Lung (tissue), 12 donors: ENCODE results near the gene CACNA1I. TPM values are rescaled to one million over a fixed set of nuclear protein-coding genes. Genes with fewer than 3 reads are reported as not detected.
A peak's percentile ranks its signal among the peaks of the same experiment; 100 is the strongest.

Source experiments
- ATAC-seq: fragments of 200-7000 bp; cut with Tn5 transposase; one replicate; pipeline ENCODE4 v1.9.1; 2020; ENCODE audit warnings: moderate number of reproducible peaks; ENCODE audit not compliant: insufficient read depth, low FRiP score
- DNase-seq, 3 donors: peaks; one replicate each; pipeline ENCODE4 v3.0.0-alpha.2; 2013 to 2017
- H3K27ac ChIP-seq, 2 donors: one replicate each; pipeline ENCODE4 v1.5.1; 2013; ENCODE audit warnings: mild to moderate bottlenecking in 2 of 2, moderate library complexity in 2 of 2, control low read depth in 1 of 2, inconsistent platforms in 1 of 2, low read depth in 1 of 2, low read length in 1 of 2
- H3K27me3 ChIP-seq, 3 donors: one replicate each; pipeline ENCODE4 v1.5.1; 2013; ENCODE audit warnings: low read length in 2 of 3; ENCODE audit not compliant: control insufficient read depth in 3 of 3, insufficient read depth in 3 of 3
- H3K36me3 ChIP-seq, 4 donors: one replicate each; pipeline ENCODE4 v1.5.1; 2013; ENCODE audit warnings: low read length in 4 of 4, mild to moderate bottlenecking in 1 of 4, moderate library complexity in 1 of 4; ENCODE audit not compliant: control insufficient read depth in 4 of 4, insufficient read depth in 4 of 4
- H3K4me1 ChIP-seq, 5 donors: one replicate each; pipeline ENCODE4 v1.5.1; 2013; ENCODE audit warnings: low read length in 5 of 5, mild to moderate bottlenecking in 2 of 5, moderate library complexity in 1 of 5; ENCODE audit not compliant: control insufficient read depth in 5 of 5, insufficient read depth in 5 of 5
- H3K4me3 ChIP-seq: one replicate; pipeline ENCODE4 v1.5.1; 2013; ENCODE audit warnings: mild to moderate bottlenecking, control low read depth, moderate library complexity
- H3K9ac ChIP-seq, 2 donors: one replicate each; pipeline ENCODE4 v1.5.1; 2013; ENCODE audit warnings: low read length in 2 of 2, control low read depth in 1 of 2; ENCODE audit not compliant: insufficient read depth in 1 of 2
- H3K9me3 ChIP-seq, 4 donors: one replicate each; pipeline ENCODE4 v1.5.1; 2013; ENCODE audit warnings: low read length in 3 of 4, mild to moderate bottlenecking in 1 of 4, moderate library complexity in 1 of 4; ENCODE audit not compliant: control insufficient read depth in 4 of 4, insufficient read depth in 3 of 4
- WGBS, 2 donors: extraction: QIAGEN DNeasy Blood & Tissue Kit; methylation state at CpG; one replicate each; pipeline ENCODE4 v1.1.7; 2013; 5-methylcytosine and 5-hydroxymethylcytosine counted together
- polyA plus RNA-seq, 2 donors: library from polyadenylated mRNA; stranded (reverse); fragments of 200-250 nt; gene quantifications; one replicate each; pipeline ENCODE4 v1.2.1, GENCODE V29; 2013
- total RNA-seq, 2 donors: library from RNA; depleted of rRNA in 1 of 2; stranded (reverse); fragments of >200 nt in 1 of 2; gene quantifications; one replicate each; pipeline ENCODE4 v1.2.1, GENCODE V29; 2014 to 2021
- TF ChIP-seq, protein P1 (sequence below): IDR thresholded peaks from 2 replicates; pipeline ENCODE4 v1.5.1; 2012; ENCODE audit warnings: mild to moderate bottlenecking; ENCODE audit errors: control extremely low read depth, extremely low read depth
- donor health status: control.
- donor health status: control.
- donor health status: Bipolar disorder and iron deficiency.
- donor health status: healthy.
- donor health status: DM: yes; HTN: yes; CAD: no.

The CACNA1I gene
- total and polyA plus RNA-seq, 4 donors: 0.07 to 0.22 (median 0.16) TPM

DNA sequence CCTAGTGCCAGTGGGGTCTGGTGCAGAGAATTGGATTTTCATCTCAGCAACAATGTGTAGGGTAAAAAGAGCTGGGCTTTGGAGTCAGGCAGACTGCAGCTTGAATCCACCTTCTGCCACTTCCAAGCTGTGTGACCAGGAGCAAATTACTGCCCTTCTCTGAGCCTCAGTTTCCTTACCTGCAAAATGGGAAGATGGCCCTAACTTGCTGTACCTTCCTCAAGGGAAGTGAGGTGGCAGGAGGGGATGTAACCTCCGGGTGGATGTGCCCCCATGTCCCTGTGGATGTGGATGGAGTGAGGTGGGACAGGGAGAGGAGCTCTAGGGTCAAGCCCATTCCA is 90.9 kb downstream of the CACNA1I start:
- no peak overlapping the region for H3K27ac ChIP-seq
- TF ChIP-seq, protein P1, sequence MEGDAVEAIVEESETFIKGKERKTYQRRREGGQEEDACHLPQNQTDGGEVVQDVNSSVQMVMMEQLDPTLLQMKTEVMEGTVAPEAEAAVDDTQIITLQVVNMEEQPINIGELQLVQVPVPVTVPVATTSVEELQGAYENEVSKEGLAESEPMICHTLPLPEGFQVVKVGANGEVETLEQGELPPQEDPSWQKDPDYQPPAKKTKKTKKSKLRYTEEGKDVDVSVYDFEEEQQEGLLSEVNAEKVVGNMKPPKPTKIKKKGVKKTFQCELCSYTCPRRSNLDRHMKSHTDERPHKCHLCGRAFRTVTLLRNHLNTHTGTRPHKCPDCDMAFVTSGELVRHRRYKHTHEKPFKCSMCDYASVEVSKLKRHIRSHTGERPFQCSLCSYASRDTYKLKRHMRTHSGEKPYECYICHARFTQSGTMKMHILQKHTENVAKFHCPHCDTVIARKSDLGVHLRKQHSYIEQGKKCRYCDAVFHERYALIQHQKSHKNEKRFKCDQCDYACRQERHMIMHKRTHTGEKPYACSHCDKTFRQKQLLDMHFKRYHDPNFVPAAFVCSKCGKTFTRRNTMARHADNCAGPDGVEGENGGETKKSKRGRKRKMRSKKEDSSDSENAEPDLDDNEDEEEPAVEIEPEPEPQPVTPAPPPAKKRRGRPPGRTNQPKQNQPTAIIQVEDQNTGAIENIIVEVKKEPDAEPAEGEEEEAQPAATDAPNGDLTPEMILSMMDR: no peak
- peaks cover 0 to 13% (median 3%) of the 10 kb centered on the region in 5 donors for H3K4me1 ChIP-seq
- no peaks in the 10 kb centered on the region for H3K9me3 ChIP-seq
- ATAC-seq (no peak), DNase-seq (no peak)
- no peaks in the 10 kb centered on the region for H3K36me3 ChIP-seq
- H3K9ac ChIP-seq: no peak overlapping the region
- peaks cover 0 to 42% (median 25%) of the 10 kb centered on the region in 3 donors for H3K27me3 ChIP-seq
- 38 to 39% methylated on average over 1 of the region's 1 CpG for WGBS, 2 donors
- no peak overlapping the region for H3K4me3 ChIP-seq

DNA sequence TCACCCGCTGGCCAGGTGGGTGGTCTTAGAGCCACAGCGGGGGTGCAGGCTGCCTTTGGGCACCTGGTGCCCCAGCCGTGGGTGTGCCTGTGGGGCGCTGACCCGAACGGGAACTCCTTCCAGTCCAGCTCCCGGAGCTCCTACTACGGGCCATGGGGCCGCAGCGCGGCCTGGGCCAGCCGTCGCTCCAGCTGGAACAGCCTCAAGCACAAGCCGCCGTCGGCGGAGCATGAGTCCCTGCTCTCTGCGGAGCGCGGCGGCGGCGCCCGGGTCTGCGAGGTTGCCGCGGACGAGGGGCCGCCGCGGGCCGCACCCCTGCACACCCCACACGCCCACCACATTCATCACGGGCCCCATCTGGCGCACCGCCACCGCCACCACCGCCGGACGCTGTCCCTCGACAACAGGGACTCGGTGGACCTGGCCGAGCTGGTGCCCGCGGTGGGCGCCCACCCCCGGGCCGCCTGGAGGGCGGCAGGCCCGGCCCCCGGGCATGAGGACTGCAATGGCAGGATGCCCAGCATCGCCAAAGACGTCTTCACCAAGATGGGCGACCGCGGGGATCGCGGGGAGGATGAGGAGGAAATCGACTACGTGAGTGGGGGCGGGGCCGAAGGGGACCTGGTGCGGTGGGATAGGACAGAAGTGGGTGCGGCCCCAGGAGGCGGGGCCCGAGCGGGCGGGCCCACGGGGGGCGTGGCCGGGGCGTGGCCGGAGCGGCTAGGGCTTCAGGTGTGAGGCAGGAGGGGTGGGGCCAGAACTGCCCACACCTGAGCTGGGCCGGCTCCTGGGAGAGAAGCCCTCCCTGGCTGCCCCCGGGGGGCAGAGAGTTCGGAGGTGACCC is 91.5 kb downstream of the CACNA1I start:
- peaks cover 0 to 42% (median 21%) of the 10 kb centered on the region in 3 donors for H3K27me3 ChIP-seq
- H3K27ac ChIP-seq: no peak overlapping the region
- H3K9ac ChIP-seq: no peak overlapping the region
- DNase-seq (peak in 1 of 3 donors; percentile 47), ATAC-seq (no peak)
- peaks cover 0 to 13% (median 0%) of the 10 kb centered on the region in 5 donors for H3K4me1 ChIP-seq
- no peaks in the 10 kb centered on the region for H3K9me3 ChIP-seq
- TF ChIP-seq, protein P1: no peak
- no peaks in the 10 kb centered on the region for H3K36me3 ChIP-seq
- no peak overlapping the region for H3K4me3 ChIP-seq
- WGBS, 2 donors: 3 to 4% methylated on average over 63 to 77 of the region's 77 CpGs

DNA sequence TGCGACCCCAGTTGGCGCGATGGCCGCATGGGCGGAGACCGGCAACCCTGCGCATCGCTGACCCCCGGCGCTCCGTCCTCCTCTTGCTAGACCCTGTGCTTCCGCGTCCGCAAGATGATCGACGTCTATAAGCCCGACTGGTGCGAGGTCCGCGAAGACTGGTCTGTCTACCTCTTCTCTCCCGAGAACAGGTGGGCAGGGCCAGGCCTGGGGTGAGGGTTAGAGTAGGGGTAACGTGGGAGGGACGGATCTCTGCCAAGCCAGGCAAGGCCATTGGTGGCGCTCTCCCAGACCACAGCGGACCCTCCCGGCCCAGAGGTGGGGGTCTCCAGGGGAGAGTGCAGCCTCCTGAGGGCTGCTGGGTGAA is 92.1 kb downstream of the CACNA1I start:
- Histone ChIP-seq H3K9ac (no peak overlapping the region), H3K9me3 (no peaks in the 10 kb centered on the region), H3K27ac (no peak overlapping the region), H3K27me3 (peaks cover 0 to 42% (median 21%) of the 10 kb centered on the region in 3 donors), H3K4me3 (no peak overlapping the region), H3K36me3 (no peaks in the 10 kb centered on the region), H3K4me1 (peaks cover 0 to 13% (median 0%) of the 10 kb centered on the region in 5 donors)
- DNase-seq (no peak), ATAC-seq (no peak)
- WGBS, 2 donors: 6 to 17% methylated on average over 26 of the region's 26 CpGs
- TF ChIP-seq, protein P1: no peak
